Osteocyte (in vitro differentiated cells): ENCODE measurements around the gene SLC6A11. TPM values are rescaled to one million over a fixed set of nuclear protein-coding genes. Genes with fewer than 3 reads are reported as not detected.

Experiments
- DNase-seq: peaks from one replicate; pipeline ENCODE4 v3.0.0; 2021; ENCODE audit warnings: mixed read lengths; ENCODE audit not compliant: unreplicated experiment; ENCODE audit errors: extremely low spot score
- H3K27ac Mint-ChIP-seq: one replicate; pipeline ENCODE4 v1.8.0; 2021; ENCODE audit warnings: mild to moderate bottlenecking, mixed read lengths; ENCODE audit not compliant: unreplicated experiment
- H3K27me3 Mint-ChIP-seq: one replicate; pipeline ENCODE4 v1.8.0; 2021; ENCODE audit warnings: mixed read lengths; ENCODE audit not compliant: unreplicated experiment
- H3K36me3 Mint-ChIP-seq: one replicate; pipeline ENCODE4 v1.8.0; 2021; ENCODE audit warnings: mixed read lengths; ENCODE audit not compliant: unreplicated experiment
- H3K4me1 Mint-ChIP-seq: one replicate; pipeline ENCODE4 v1.8.0; 2021; ENCODE audit warnings: mixed read lengths; ENCODE audit not compliant: unreplicated experiment
- H3K4me3 Mint-ChIP-seq: one replicate; pipeline ENCODE4 v1.8.0; 2021; ENCODE audit warnings: mild to moderate bottlenecking, moderate library complexity, mixed read lengths; ENCODE audit not compliant: unreplicated experiment
- H3K9me3 Mint-ChIP-seq: one replicate; pipeline ENCODE4 v1.8.0; 2021; ENCODE audit warnings: mixed read lengths; ENCODE audit not compliant: unreplicated experiment
- total RNA-seq: library from RNA; stranded (reverse); gene quantifications from 2 replicates; pipeline ENCODE4 v1.2.1, GENCODE V29; 2021
- TF ChIP-seq, protein P1 (sequence below): fragments of 200-600 bp; sonication (generic); IDR thresholded peaks from 2 replicates; pipeline ENCODE4 v1.5.0; 2021; ENCODE audit warnings: antibody characterized with exemption, mild to moderate bottlenecking, moderate library complexity

SLC6A11 gene
- total RNA-seq, 1 donor from 2014 or later = not detected

GRCh38 chr3:10775259-10775658 is 40.8 kb upstream of the SLC6A11 start:
- Mint-ChIP-seq H3K36me3 (no peaks in the 10 kb centered on the region), H3K9me3 (no peaks in the 10 kb centered on the region), H3K4me1 (no peaks in the 10 kb centered on the region), H3K27ac (no peak overlapping the region), H3K4me3 (no peak overlapping the region), H3K27me3 (peaks cover 20% of the 10 kb centered on the region)
- TF ChIP-seq, protein P1, sequence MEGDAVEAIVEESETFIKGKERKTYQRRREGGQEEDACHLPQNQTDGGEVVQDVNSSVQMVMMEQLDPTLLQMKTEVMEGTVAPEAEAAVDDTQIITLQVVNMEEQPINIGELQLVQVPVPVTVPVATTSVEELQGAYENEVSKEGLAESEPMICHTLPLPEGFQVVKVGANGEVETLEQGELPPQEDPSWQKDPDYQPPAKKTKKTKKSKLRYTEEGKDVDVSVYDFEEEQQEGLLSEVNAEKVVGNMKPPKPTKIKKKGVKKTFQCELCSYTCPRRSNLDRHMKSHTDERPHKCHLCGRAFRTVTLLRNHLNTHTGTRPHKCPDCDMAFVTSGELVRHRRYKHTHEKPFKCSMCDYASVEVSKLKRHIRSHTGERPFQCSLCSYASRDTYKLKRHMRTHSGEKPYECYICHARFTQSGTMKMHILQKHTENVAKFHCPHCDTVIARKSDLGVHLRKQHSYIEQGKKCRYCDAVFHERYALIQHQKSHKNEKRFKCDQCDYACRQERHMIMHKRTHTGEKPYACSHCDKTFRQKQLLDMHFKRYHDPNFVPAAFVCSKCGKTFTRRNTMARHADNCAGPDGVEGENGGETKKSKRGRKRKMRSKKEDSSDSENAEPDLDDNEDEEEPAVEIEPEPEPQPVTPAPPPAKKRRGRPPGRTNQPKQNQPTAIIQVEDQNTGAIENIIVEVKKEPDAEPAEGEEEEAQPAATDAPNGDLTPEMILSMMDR = no peak
- DNase-seq = peak; percentile 69

DNA sequence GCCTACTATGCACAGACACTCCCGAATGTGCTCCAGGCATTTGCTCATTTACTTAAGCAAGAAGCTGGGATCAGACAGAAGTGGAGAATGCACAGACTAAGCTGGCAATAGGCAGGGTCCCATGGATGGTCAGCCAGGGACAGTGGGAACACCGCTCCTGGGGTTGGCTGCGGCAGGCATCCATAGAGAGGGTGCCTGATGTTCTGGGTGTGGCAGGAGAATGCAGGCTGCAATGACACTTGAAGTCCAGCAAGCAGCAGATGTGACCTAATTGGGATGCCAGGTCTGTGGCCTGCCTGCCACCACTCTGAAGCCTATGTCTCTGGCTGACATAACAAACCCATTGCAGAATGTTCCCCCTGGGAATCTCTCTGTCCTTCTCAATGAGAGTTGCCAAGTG is 40.2 kb upstream of the SLC6A11 start:
- peaks cover 16% of the 10 kb centered on the region for H3K27me3 Mint-ChIP-seq
- H3K9me3 Mint-ChIP-seq = no peaks in the 10 kb centered on the region
- TF ChIP-seq, protein P1 = no peak
- no peak overlapping the region for H3K27ac Mint-ChIP-seq
- H3K4me1 Mint-ChIP-seq = no peaks in the 10 kb centered on the region
- no peaks in the 10 kb centered on the region for H3K36me3 Mint-ChIP-seq
- H3K4me3 Mint-ChIP-seq = no peak overlapping the region
- DNase-seq = peak; percentile 65

- H3K4me3 Mint-ChIP-seq = no peak overlapping the region
- TF ChIP-seq, protein P1 = no peak
- no peak overlapping the region for H3K27ac Mint-ChIP-seq
- no peaks in the 10 kb centered on the region for H3K4me1 Mint-ChIP-seq
- no peaks in the 10 kb centered on the region for H3K36me3 Mint-ChIP-seq
- H3K27me3 Mint-ChIP-seq = peaks cover 16% of the 10 kb centered on the region
- DNase-seq = peak; percentile 67
- no peaks in the 10 kb centered on the region for H3K9me3 Mint-ChIP-seq
These were observed 38.4 kb upstream of the SLC6A11 start for GRCh38 chr3:10777627-10778026.

- H3K4me3 Mint-ChIP-seq = no peak overlapping the region
- TF ChIP-seq, protein P1 = no peak
- H3K9me3 Mint-ChIP-seq = no peaks in the 10 kb centered on the region
- no peaks in the 10 kb centered on the region for H3K36me3 Mint-ChIP-seq
- no peak for DNase-seq
- no peaks in the 10 kb centered on the region for H3K4me1 Mint-ChIP-seq
- H3K27me3 Mint-ChIP-seq = peaks cover 15% of the 10 kb centered on the region
- H3K27ac Mint-ChIP-seq = no peak overlapping the region
These were observed 37.3 kb upstream of the SLC6A11 start for GRCh38 chr3:10778492-10779292.

GRCh38 chr3:10779293-10779805 is 36.7 kb upstream of the SLC6A11 start:
- no peaks in the 10 kb centered on the region for H3K4me1 Mint-ChIP-seq
- H3K27ac Mint-ChIP-seq = no peak overlapping the region
- H3K9me3 Mint-ChIP-seq = no peaks in the 10 kb centered on the region
- TF ChIP-seq, protein P1 = no peak
- H3K36me3 Mint-ChIP-seq = no peaks in the 10 kb centered on the region
- H3K27me3 Mint-ChIP-seq = peaks cover 12% of the 10 kb centered on the region
- no peak overlapping the region for H3K4me3 Mint-ChIP-seq
- peak; percentile 76 for DNase-seq
